SK-N-SH treated with all-trans-retinoic acid at 6 μM for 48 hours (cell line): ENCODE data around the gene MYO7A.

ENCODE experiments used
- ARNTL ChIP-seq: fragments of 450-650 bp; formaldehyde crosslinking; IDR thresholded peaks from 2 replicates; pipeline ENCODE4 v1.5.0; 2020; ENCODE audit warnings: low read depth, mild to moderate bottlenecking, moderate library complexity, borderline replicate concordance
- BACH2 ChIP-seq: fragments of 250-450 bp; sonication (Bioruptor Pico); IDR thresholded peaks from 2 replicates; pipeline ENCODE4 v1.9.0; 2021; ENCODE audit warnings: mild to moderate bottlenecking, borderline replicate concordance
- CSDC2 ChIP-seq: fragments of 250-450 bp; sonication (Bioruptor Pico); IDR thresholded peaks from 2 replicates; pipeline ENCODE4 v1.5.0; 2020; ENCODE audit warnings: mild to moderate bottlenecking, moderate library complexity
- CSRNP3 ChIP-seq: fragments of 250-450 bp; sonication (Bioruptor Pico); IDR thresholded peaks from 2 replicates; pipeline ENCODE4 v1.5.1; 2021; ENCODE audit warnings: mild to moderate bottlenecking, moderate library complexity
- PATZ1 ChIP-seq: fragments of 250-450 bp; sonication (Bioruptor Pico); IDR thresholded peaks from 2 replicates; pipeline ENCODE4 v1.8.0; 2020; ENCODE audit warnings: mild to moderate bottlenecking, moderate library complexity, borderline replicate concordance
- POU6F1 ChIP-seq: fragments of 250-450 bp; sonication (Bioruptor Pico); IDR thresholded peaks from 2 replicates; pipeline ENCODE4 v1.8.0; 2021; ENCODE audit warnings: low read depth, mild to moderate bottlenecking, moderate library complexity, borderline replicate concordance
- RARB ChIP-seq: fragments of 250-450 bp; sonication (Bioruptor Pico); IDR thresholded peaks from 2 replicates; pipeline ENCODE4 v1.8.0; 2021; ENCODE audit warnings: mild to moderate bottlenecking, moderate library complexity
- SNAI2 ChIP-seq: fragments of 250-450 bp; sonication (Bioruptor Pico); IDR thresholded peaks from 2 replicates; pipeline ENCODE4 v1.5.0; 2020; ENCODE audit warnings: mild to moderate bottlenecking, moderate library complexity
- TCF4 ChIP-seq: fragments of 250-450 bp; sonication (Bioruptor Pico); IDR thresholded peaks from 2 replicates; pipeline ENCODE4 v1.8.0; 2021; ENCODE audit warnings: mild to moderate bottlenecking, moderate library complexity, borderline replicate concordance
- TOX ChIP-seq: fragments of 250-450 bp; sonication (Bioruptor Pico); IDR thresholded peaks from 2 replicates; pipeline ENCODE4 v1.8.0; 2021; ENCODE audit warnings: mild to moderate bottlenecking, moderate library complexity, borderline replicate concordance
- ZFP3 ChIP-seq: fragments of 250-450 bp; sonication (Bioruptor Pico); IDR thresholded peaks from 2 replicates; pipeline ENCODE4 v1.5.0; 2020; ENCODE audit warnings: mild to moderate bottlenecking, moderate library complexity
- ZNF8 ChIP-seq: fragments of 450-650 bp; formaldehyde crosslinking; IDR thresholded peaks from 2 replicates; pipeline ENCODE4 v1.5.0; 2020; ENCODE audit warnings: mild to moderate bottlenecking, moderate library complexity

- TF ChIP-seq PATZ1 (no peak), TCF4 (CRISPR knock-in tag) (no peak), TOX (no peak), ZNF8 (CRISPR knock-in tag) (no peak), CSRNP3 (CRISPR knock-in tag) (no peak), CSDC2 (no peak), POU6F1 (no peak), ARNTL (CRISPR knock-in tag) (no peak), BACH2 (CRISPR knock-in tag) (no peak), SNAI2 (CRISPR knock-in tag) (no peak), ZFP3 (no peak), RARB (CRISPR knock-in tag) (no peak)
Observed at GRCh38 chr11:77155082-77155475, 27.0 kb downstream of the MYO7A start.
